NCI-H2227 treated with DMSO at 0.1 percent for 48 hours (cell line): Measurements from ENCODE around the gene PLCB4.

Experiments
- DNase-seq: peaks from one replicate; lab custom pipeline; 2025; lab: John Stamatoyannopoulos, UW

PLCB4 gene

GRCh38 chr20:9323622-9324021 is 254.7 kb downstream of the PLCB4 start:
- no peak for DNase-seq

GRCh38 chr20:9329355-9330101 is 260.6 kb downstream of the PLCB4 start:
- DNase-seq, result peak; percentile 86

- no peak for DNase-seq
Measured at GRCh38 chr20:9330151-9330550, 261.3 kb downstream of the PLCB4 start.

- peak; percentile 68 for DNase-seq
Measured at GRCh38 chr20:9331707-9332435, 263.0 kb downstream of the PLCB4 start.

- DNase-seq, result peak; percentile 88
Measured at GRCh38 chr20:9332791-9333479, 264.0 kb downstream of the PLCB4 start.

- no peak for DNase-seq
Measured at GRCh38 chr20:9334866-9335265, 266.0 kb downstream of the PLCB4 start.

GRCh38 chr20:9338101-9338500 is 269.2 kb downstream of the PLCB4 start:
- no peak for DNase-seq

- DNase-seq, result no peak
Measured at GRCh38 chr20:9339708-9340107, 270.8 kb downstream of the PLCB4 start.

GRCh38 chr20:9342651-9343050 is 273.8 kb downstream of the PLCB4 start:
- DNase-seq, result no peak

GRCh38 chr20:9344083-9344920 is 275.4 kb downstream of the PLCB4 start:
- peak; percentile 28 for DNase-seq

- no peak for DNase-seq
Measured at GRCh38 chr20:9348316-9348715, 279.4 kb downstream of the PLCB4 start.

- no peak for DNase-seq
Measured at GRCh38 chr20:9348747-9349146, 279.9 kb downstream of the PLCB4 start.

- DNase-seq, result no peak
Measured at GRCh38 chr20:9349249-9349648, 280.4 kb downstream of the PLCB4 start.

- no peak for DNase-seq
Measured at GRCh38 chr20:9352739-9353138, 283.9 kb downstream of the PLCB4 start.

GRCh38 chr20:9353180-9353915 is 284.5 kb downstream of the PLCB4 start:
- DNase-seq, result no peak

- DNase-seq, result no peak
Measured at GRCh38 chr20:9353916-9354276, 285.0 kb downstream of the PLCB4 start.

- no peak for DNase-seq
Measured at GRCh38 chr20:9354579-9354978, 285.7 kb downstream of the PLCB4 start.

- DNase-seq, result no peak
Measured at GRCh38 chr20:9358001-9358400, 289.1 kb downstream of the PLCB4 start.

- peak; percentile 71 for DNase-seq
Measured at GRCh38 chr20:9359561-9360308, 290.8 kb downstream of the PLCB4 start.

GRCh38 chr20:9360431-9360830 is 291.5 kb downstream of the PLCB4 start:
- no peak for DNase-seq

GRCh38 chr20:9363673-9364072 is 294.8 kb downstream of the PLCB4 start:
- DNase-seq, result no peak
